CD14-positive monocyte (primary cell): ENCODE results near the gene CATSPER1. TPM values are rescaled to one million over a fixed set of nuclear protein-coding genes. Genes with fewer than 3 reads are reported as not detected.

Source experiments
- DNase-seq, 3 donors: peaks; one replicate each; pipeline ENCODE4 v3.0.0-alpha.2; 2011 to 2022
- H2AFZ ChIP-seq: 2 replicates; pipeline ENCODE4 v1.6.0; 2012; ENCODE audit warnings: mild to moderate bottlenecking, low read depth, low read length, inconsistent platforms; ENCODE audit not compliant: insufficient read depth, poor library complexity, severe bottlenecking
- H3K27ac ChIP-seq, 2 donors: 1 replicate in 1 of 2; 2 replicates in 1 of 2; pipeline ENCODE4 v1.5.1; 2012 to 2013; ENCODE audit warnings: low read length in 2 of 2, control low read depth in 1 of 2, inconsistent platforms in 1 of 2, low read depth in 1 of 2, mild to moderate bottlenecking in 1 of 2
- H3K27me3 ChIP-seq, 2 donors: one replicate each; pipeline versions ENCODE4 v1.6.0 to v1.6.1; 2011 to 2013; ENCODE audit warnings: low read length in 2 of 2; ENCODE audit not compliant: control insufficient read depth in 2 of 2, insufficient read depth in 2 of 2
- H3K36me3 ChIP-seq, 2 donors: replicated peaks in 1 of 2; 1 replicate in 1 of 2; 2 replicates in 1 of 2; pipeline versions ENCODE4 v1.5.1 to v1.6.1; 2012 to 2013; ENCODE audit warnings: low read length in 2 of 2, control low read depth in 1 of 2, inconsistent platforms in 1 of 2, mild to moderate bottlenecking in 1 of 2; ENCODE audit not compliant: insufficient read depth in 2 of 2, control insufficient read depth in 1 of 2
- H3K4me1 ChIP-seq, 2 donors: 1 replicate in 1 of 2; 2 replicates in 1 of 2; pipeline versions ENCODE4 v1.5.1 to v1.6.1; 2012 to 2013; ENCODE audit warnings: low read length in 2 of 2, control low read depth in 1 of 2, inconsistent platforms in 1 of 2, mild to moderate bottlenecking in 1 of 2, moderate library complexity in 1 of 2; ENCODE audit not compliant: insufficient read depth in 2 of 2, control insufficient read depth in 1 of 2
- H3K4me2 ChIP-seq: replicated peaks from 2 replicates; pipeline ENCODE3; 2012; ENCODE audit warnings: low read length, moderate library complexity, mild to moderate bottlenecking; ENCODE audit not compliant: poor library complexity, severe bottlenecking; ENCODE audit errors: extremely low read depth
- H3K4me3 ChIP-seq, 3 experiments: fragments of 200-600 bp in 1 of 3; sonication (generic) in 1 of 3; replicated peaks in 1 of 3; 1 replicate in 2 of 3; 2 replicates in 1 of 3; pipeline ENCODE4 v1.5.1; 2011 to 2013; ENCODE audit warnings: low read length in 3 of 3, mild to moderate bottlenecking in 3 of 3, control low read depth in 2 of 3, low read depth in 2 of 3, inconsistent platforms in 1 of 3, moderate library complexity in 1 of 3
- H3K79me2 ChIP-seq: 2 replicates; pipeline ENCODE4 v1.6.0; 2012; ENCODE audit warnings: mild to moderate bottlenecking, control low read depth, inconsistent platforms, low read length, moderate library complexity; ENCODE audit not compliant: insufficient read depth
- H3K9ac ChIP-seq: 2 replicates; pipeline ENCODE4 v1.6.0; 2017; ENCODE audit warnings: low read length, mild to moderate bottlenecking; ENCODE audit not compliant: insufficient read depth, poor library complexity, severe bottlenecking
- H3K9me3 ChIP-seq, 2 donors: replicated peaks in 1 of 2; 1 replicate in 1 of 2; 2 replicates in 1 of 2; pipeline versions ENCODE4 v1.5.1 to v1.6.1; 2012 to 2013; ENCODE audit warnings: low read length in 2 of 2, control low read depth in 1 of 2; ENCODE audit not compliant: control insufficient read depth in 1 of 2, insufficient read depth in 1 of 2
- H4K20me1 ChIP-seq: 2 replicates; pipeline ENCODE4 v1.6.0; 2012; ENCODE audit warnings: mild to moderate bottlenecking, low read length, control low read depth, moderate library complexity; ENCODE audit not compliant: insufficient read depth
- H3K27ac Mint-ChIP-seq, 7 donors: one replicate each; pipeline ENCODE4 v1.8.0; 2020; ENCODE audit warnings: mild to moderate bottlenecking in 7 of 7, mixed read lengths in 7 of 7, moderate library complexity in 6 of 7, inconsistent platforms in 2 of 7
- H3K27me3 Mint-ChIP-seq, 3 donors: one replicate each; pipeline ENCODE4 v1.8.0; 2021 to 2022; ENCODE audit warnings: low read depth in 3 of 3, mild to moderate bottlenecking in 3 of 3, mixed read lengths in 3 of 3, moderate library complexity in 3 of 3, inconsistent platforms in 1 of 3
- H3K36me3 Mint-ChIP-seq, 2 donors: one replicate each; pipeline ENCODE4 v1.8.0; 2020; ENCODE audit warnings: mixed read lengths in 2 of 2, inconsistent platforms in 1 of 2, mild to moderate bottlenecking in 1 of 2
- H3K4me1 Mint-ChIP-seq: one replicate; pipeline ENCODE4 v1.8.0; 2020; ENCODE audit warnings: mild to moderate bottlenecking, mixed read lengths
- H3K4me3 Mint-ChIP-seq, 2 donors: one replicate each; pipeline ENCODE4 v1.8.0; 2020; ENCODE audit warnings: mild to moderate bottlenecking in 2 of 2, mixed read lengths in 2 of 2, moderate library complexity in 1 of 2
- H3K9me3 Mint-ChIP-seq, 7 donors: one replicate each; pipeline ENCODE4 v1.8.0; 2020 to 2022; ENCODE audit warnings: mixed read lengths in 7 of 7, mild to moderate bottlenecking in 6 of 7, moderate library complexity in 6 of 7, inconsistent platforms in 2 of 7
- CTCF ChIP-seq: fragments of 200-600 bp; IDR thresholded peaks from one replicate; pipeline ENCODE4 v1.8.0; 2022; ENCODE audit warnings: antibody characterized with exemption, mild to moderate bottlenecking
- WGBS: methylation state at CpG from one replicate; pipeline ENCODE4 v1.1.5; 2013; ENCODE audit warnings: missing lambda C conversion rate; ENCODE audit not compliant: insufficient coverage; 5-methylcytosine and 5-hydroxymethylcytosine counted together
- intact Hi-C, 2 donors: fragments of 100-400 bp; cut with micrococcal nuclease; formaldehyde crosslinking; loops; one replicate each; pipeline versions ENCODE4 v1.15.0 to v1.15.1; 2023
- polyA plus RNA-seq, 3 donors: library from polyadenylated mRNA; depleted of rRNA in 1 of 3; unstranded in 2 of 3; stranded (reverse) in 1 of 3; fragments of 300-500 nt in 2 of 3; fragments of >200 nt in 1 of 3; fragmentation: Illumina TruSeq in 2 of 3; gene quantifications; 1 replicate in 2 of 3; 2 replicates in 1 of 3; pipeline ENCODE4 v1.2.3, GENCODE V29; 2012 to 2021

Gene CATSPER1
- polyA plus RNA-seq, 3 donors = 15.4 to 24.1 (median 22.0) TPM

GRCh38 chr11:66067640-66068039 is 41.4 kb upstream of the CATSPER1 start:
- H3K4me3 Mint-ChIP-seq = no peak overlapping the region
- H3K79me2 ChIP-seq = peaks cover 46% of the 10 kb centered on the region
- no peak for TF ChIP-seq CTCF

GRCh38 chr11:66066751-66067150 is 40.5 kb upstream of the CATSPER1 start:
- H3K27me3 ChIP-seq = no peaks in the 10 kb centered on the region
- peaks cover 0 to 4% (median 0%) of the 10 kb centered on the region in 7 donors for H3K9me3 Mint-ChIP-seq
- peak overlapping the region; percentile 30 to 62 for H3K27ac ChIP-seq
- H3K4me1 Mint-ChIP-seq = peaks cover 44% of the 10 kb centered on the region
- H4K20me1 ChIP-seq = peaks cover 16% of the 10 kb centered on the region
- peak overlapping the region in 1 of 3 experiments; percentile 31 for H3K4me3 ChIP-seq
- H3K36me3 Mint-ChIP-seq = peaks cover 58 to 73% of the 10 kb centered on the region in 2 donors
- intact Hi-C loops = loop anchor here in 1 of 2 donors (5.0 kb wide), 1 partner anchor 66 kb away; no protein-coding TSS in a partner anchor
- H3K79me2 ChIP-seq = peaks cover 38% of the 10 kb centered on the region
- peak overlapping the region; percentile 36 for H3K4me2 ChIP-seq
- H3K4me1 ChIP-seq = peaks cover 43 to 48% of the 10 kb centered on the region in 2 donors
- no peak overlapping the region for H3K9ac ChIP-seq
- 20% methylated on average over 2 of the region's 3 CpGs for WGBS
- DNase-seq = no peak
- peaks cover 59 to 63% of the 10 kb centered on the region in 2 donors for H3K36me3 ChIP-seq
- peak overlapping the region; percentile 3 to 47 for H3K4me3 Mint-ChIP-seq
- peak overlapping the region; percentile 48 to 98 (median 72) for H3K27ac Mint-ChIP-seq
- no peaks in the 10 kb centered on the region for H3K9me3 ChIP-seq
- peaks cover 0 to 5% (median 0%) of the 10 kb centered on the region in 3 donors for H3K27me3 Mint-ChIP-seq
- peak overlapping the region; percentile 16 for H2AFZ ChIP-seq
- TF ChIP-seq CTCF = no peak

More at GRCh38 chr11:66067640-66068039, 41.4 kb upstream of the CATSPER1 start:
- Histone ChIP-seq H3K4me3 (no peak overlapping the region), H2AFZ (no peak overlapping the region), H3K36me3 (peaks cover 50 to 56% of the 10 kb centered on the region in 2 donors), H3K27me3 (no peaks in the 10 kb centered on the region), H3K4me1 (peaks cover 45 to 55% of the 10 kb centered on the region in 2 donors), H3K27ac (peak overlapping the region; percentile 92 to 96), H3K9me3 (no peaks in the 10 kb centered on the region), H3K4me2 (no peak overlapping the region), H4K20me1 (peaks cover 22% of the 10 kb centered on the region), H3K9ac (no peak overlapping the region)
- intact Hi-C loops = loop anchor here in 1 of 2 donors (5.0 kb wide), 1 partner anchor 65 kb away; no protein-coding TSS in a partner anchor
- peaks cover 0 to 5% (median 0%) of the 10 kb centered on the region in 3 donors for H3K27me3 Mint-ChIP-seq
- H3K9me3 Mint-ChIP-seq = peaks cover 0 to 4% (median 0%) of the 10 kb centered on the region in 7 donors
- H3K27ac Mint-ChIP-seq = peak overlapping the region in 6 of 7 donors; percentile 95 to 98 (median 96)
- WGBS = 97% methylated on average over 3 of the region's 4 CpGs
- peaks cover 57 to 66% of the 10 kb centered on the region in 2 donors for H3K36me3 Mint-ChIP-seq
- DNase-seq = no peak
- peaks cover 53% of the 10 kb centered on the region for H3K4me1 Mint-ChIP-seq
